Mesendoderm (in vitro differentiated cells): Measurements from ENCODE around the gene C11orf65.

Experiments
- DNase-seq: peaks from one replicate; pipeline ENCODE4 v3.0.0; 2013
- H2AK5ac ChIP-seq: 2 replicates; pipeline ENCODE4 v1.6.1; 2013; ENCODE audit warnings: low read length, inconsistent platforms
- H2BK120ac ChIP-seq: 2 replicates; pipeline ENCODE4 v1.6.1; 2013; ENCODE audit warnings: low read depth, mild to moderate bottlenecking, low read length, moderate library complexity, mixed read lengths
- H2BK15ac ChIP-seq: replicated peaks from 2 replicates; pipeline ENCODE4 v1.6.1; 2013; ENCODE audit warnings: low read depth, mild to moderate bottlenecking, moderate library complexity
- H2BK5ac ChIP-seq: 2 replicates; pipeline ENCODE4 v1.6.1; 2013; ENCODE audit warnings: low read length, inconsistent platforms
- H3K18ac ChIP-seq: 2 replicates; pipeline ENCODE4 v1.6.1; 2013; ENCODE audit warnings: mild to moderate bottlenecking, low read length, mixed read lengths
- H3K23ac ChIP-seq: one replicate; pipeline ENCODE4 v1.6.1; 2013; ENCODE audit warnings: low read length
- H3K27ac ChIP-seq: 2 replicates; pipeline ENCODE4 v1.5.1; 2013; ENCODE audit warnings: low read depth, mild to moderate bottlenecking, inconsistent platforms, low read length, moderate library complexity
- H3K27me3 ChIP-seq: 2 replicates; pipeline ENCODE4 v1.6.1; 2013; ENCODE audit warnings: low read length, control low read depth, mild to moderate bottlenecking, inconsistent platforms; ENCODE audit not compliant: insufficient read depth, poor library complexity
- H3K36me3 ChIP-seq: 2 replicates; pipeline ENCODE4 v1.6.1; 2013; ENCODE audit warnings: low read length, inconsistent platforms; ENCODE audit not compliant: control insufficient read depth, insufficient read depth
- H3K4ac ChIP-seq: one replicate; pipeline ENCODE4 v1.6.1; 2013; ENCODE audit warnings: low read depth, mild to moderate bottlenecking, low read length, moderate library complexity
- H3K4me1 ChIP-seq: 2 replicates; pipeline ENCODE4 v1.6.1; 2013; ENCODE audit warnings: low read depth, low read length, inconsistent platforms; ENCODE audit not compliant: control insufficient read depth
- H3K4me2 ChIP-seq: 2 replicates; pipeline ENCODE4 v1.6.1; 2013; ENCODE audit warnings: low read length
- H3K4me3 ChIP-seq: 2 replicates; pipeline ENCODE4 v1.5.1; 2013; ENCODE audit warnings: mild to moderate bottlenecking, low read length
- H3K56ac ChIP-seq: one replicate; pipeline ENCODE4 v1.6.1; 2013; ENCODE audit warnings: low read length
- H3K79me1 ChIP-seq: 2 replicates; pipeline ENCODE4 v1.6.1; 2013; ENCODE audit warnings: low read length, inconsistent platforms
- H3K79me2 ChIP-seq: 2 replicates; pipeline ENCODE4 v1.6.1; 2013; ENCODE audit warnings: mild to moderate bottlenecking, low read length; ENCODE audit not compliant: control insufficient read depth, insufficient read depth
- H3K9ac ChIP-seq: 2 replicates; pipeline ENCODE4 v1.6.1; 2013; ENCODE audit warnings: low read length, inconsistent platforms
- H4K5ac ChIP-seq: one replicate; pipeline ENCODE4 v1.6.1; 2013; ENCODE audit warnings: low read length
- H4K8ac ChIP-seq: one replicate; pipeline ENCODE4 v1.6.1; 2013; ENCODE audit warnings: low read depth, mild to moderate bottlenecking, control low read depth, low read length, moderate library complexity
- WGBS: extraction: QIAGEN DNeasy Blood & Tissue Kit; methylation state at CpG from one replicate; pipeline ENCODE4 v1.1.7; 2013; ENCODE audit warnings: low lambda C conversion rate, missing lambda C conversion rate; ENCODE audit not compliant: insufficient coverage; ENCODE audit errors: extremely low coverage; 5-methylcytosine and 5-hydroxymethylcytosine counted together

C11orf65 gene

GRCh38 chr11:108501396-108501795 lies 34.1 kb upstream of the C11orf65 start:
- H4K5ac ChIP-seq, result no peak overlapping the region
- H3K23ac ChIP-seq, result no peak overlapping the region
- H2BK120ac ChIP-seq, result no peak overlapping the region
- no peak overlapping the region for H4K8ac ChIP-seq
- H3K79me1 ChIP-seq, result no peaks in the 10 kb centered on the region
- no CpG with 5 or more reads among the region's 5 CpGs for WGBS
- no peak overlapping the region for H3K4ac ChIP-seq
- H3K27ac ChIP-seq, result no peak overlapping the region
- H3K4me3 ChIP-seq, result no peak overlapping the region
- no peak overlapping the region for H2BK5ac ChIP-seq
- H3K56ac ChIP-seq, result no peak overlapping the region
- no peaks in the 10 kb centered on the region for H3K27me3 ChIP-seq
- H3K4me2 ChIP-seq, result no peak overlapping the region
- H3K9ac ChIP-seq, result no peak overlapping the region
- no peak for DNase-seq
- peaks cover 4% of the 10 kb centered on the region for H3K4me1 ChIP-seq
- H2AK5ac ChIP-seq, result no peak overlapping the region
- no peak overlapping the region for H2BK15ac ChIP-seq
- H3K18ac ChIP-seq, result no peak overlapping the region
- H3K79me2 ChIP-seq, result no peaks in the 10 kb centered on the region
- H3K36me3 ChIP-seq, result no peaks in the 10 kb centered on the region

GRCh38 chr11:108500721-108501120 lies 33.4 kb upstream of the C11orf65 start:
- Histone ChIP-seq H3K4me1 (peaks cover 4% of the 10 kb centered on the region), H3K36me3 (no peaks in the 10 kb centered on the region), H3K79me1 (no peaks in the 10 kb centered on the region), H2BK120ac (no peak overlapping the region), H3K23ac (no peak overlapping the region), H3K27ac (no peak overlapping the region), H4K8ac (no peak overlapping the region), H3K4me2 (no peak overlapping the region), H3K4me3 (no peak overlapping the region), H3K56ac (no peak overlapping the region), H3K79me2 (no peaks in the 10 kb centered on the region), H3K18ac (no peak overlapping the region), H3K27me3 (no peaks in the 10 kb centered on the region), H2BK15ac (no peak overlapping the region), H2BK5ac (no peak overlapping the region), H2AK5ac (no peak overlapping the region), H3K4ac (no peak overlapping the region), H3K9ac (no peak overlapping the region), H4K5ac (no peak overlapping the region)
- peak; percentile 16 for DNase-seq
- no CpG with 5 or more reads among the region's 2 CpGs for WGBS

GRCh38 chr11:108500169-108500568 lies 32.8 kb upstream of the C11orf65 start:
- no peak overlapping the region for H3K9ac ChIP-seq
- no peak for DNase-seq
- no peaks in the 10 kb centered on the region for H3K36me3 ChIP-seq
- H3K4me1 ChIP-seq, result peaks cover 4% of the 10 kb centered on the region
- H3K4me3 ChIP-seq, result no peak overlapping the region
- no peak overlapping the region for H4K8ac ChIP-seq
- H2BK15ac ChIP-seq, result no peak overlapping the region
- H3K56ac ChIP-seq, result no peak overlapping the region
- H3K23ac ChIP-seq, result no peak overlapping the region
- no peak overlapping the region for H2BK5ac ChIP-seq
- H3K27ac ChIP-seq, result no peak overlapping the region
- no peak overlapping the region for H3K4ac ChIP-seq
- no peak overlapping the region for H3K18ac ChIP-seq
- H3K79me1 ChIP-seq, result no peaks in the 10 kb centered on the region
- no peak overlapping the region for H2BK120ac ChIP-seq
- WGBS, result no CpG with 5 or more reads among the region's 4 CpGs
- H2AK5ac ChIP-seq, result no peak overlapping the region
- no peaks in the 10 kb centered on the region for H3K27me3 ChIP-seq
- H4K5ac ChIP-seq, result no peak overlapping the region
- H3K79me2 ChIP-seq, result no peaks in the 10 kb centered on the region
- H3K4me2 ChIP-seq, result no peak overlapping the region

GRCh38 chr11:108498816-108499408 lies 31.6 kb upstream of the C11orf65 start:
- Histone ChIP-seq H3K9ac (peak overlapping the region; percentile 84), H3K4me2 (peak overlapping the region; percentile 83), H4K8ac (no peak overlapping the region), H3K4ac (no peak overlapping the region), H3K4me3 (no peak overlapping the region), H2BK120ac (no peak overlapping the region), H3K27ac (no peak overlapping the region), H2BK5ac (no peak overlapping the region), H3K18ac (no peak overlapping the region), H2AK5ac (no peak overlapping the region), H3K36me3 (no peaks in the 10 kb centered on the region), H3K27me3 (no peaks in the 10 kb centered on the region), H3K79me1 (no peaks in the 10 kb centered on the region), H3K23ac (no peak overlapping the region), H2BK15ac (no peak overlapping the region), H3K56ac (peak overlapping the region; percentile 92), H3K4me1 (peaks cover 4% of the 10 kb centered on the region), H3K79me2 (no peaks in the 10 kb centered on the region), H4K5ac (no peak overlapping the region)
- peak; percentile 11 for DNase-seq
- no CpG with 5 or more reads among the region's 29 CpGs for WGBS

- peak within 1 kb of the TSS; percentile 35 for H2BK120ac ChIP-seq
- H3K9ac ChIP-seq, result peak within 1 kb of the TSS; percentile 84
- H4K8ac ChIP-seq, result peak within 1 kb of the TSS; percentile 58
- H3K56ac ChIP-seq, result peak within 1 kb of the TSS; percentile 92
- no CpG with 5 or more reads among the region's 84 CpGs for WGBS
- H3K18ac ChIP-seq, result peak within 1 kb of the TSS; percentile 95
- no peak within 1 kb of the TSS for H3K4ac ChIP-seq
- H3K4me2 ChIP-seq, result peak within 1 kb of the TSS; percentile 83
- peaks cover 4% of the 10 kb centered on the region for H3K4me1 ChIP-seq
- no peaks in the 10 kb centered on the region for H3K27me3 ChIP-seq
- H3K4me3 ChIP-seq, result peak within 1 kb of the TSS; percentile 57
- DNase-seq, result peak; percentile 68
- no peak within 1 kb of the TSS for H4K5ac ChIP-seq
- no peaks in the 10 kb centered on the region for H3K79me2 ChIP-seq
- H2BK5ac ChIP-seq, result peak within 1 kb of the TSS; percentile 48
- no peaks in the 10 kb centered on the region for H3K36me3 ChIP-seq
- H2AK5ac ChIP-seq, result no peak within 1 kb of the TSS
- H3K79me1 ChIP-seq, result no peaks in the 10 kb centered on the region
- H3K23ac ChIP-seq, result no peak within 1 kb of the TSS
- H3K27ac ChIP-seq, result peak within 1 kb of the TSS; percentile 84
- H2BK15ac ChIP-seq, result no peak within 1 kb of the TSS
Observed at GRCh38 chr11:108498046-108498815, 30.9 kb upstream of the C11orf65 start, which contains the start of gene POGLUT3. TSS of gene POGLUT3 (minus strand) at chr11:108498384. CDS start at chr11:108498366, 18 bp downstream.
